ENCODE results near the gene ZRANB3. TPM values are rescaled to one million over a fixed set of nuclear protein-coding genes. Genes with fewer than 3 reads are reported as not detected.

The ZRANB3 gene
- total RNA-seq, 1 donor from 2014 or later, result 3.7 TPM

GRCh38 chr2:135103843-135104242, 427.2 kb downstream of the ZRANB3 start:
- Histone ChIP-seq H3K9me3 (peaks cover 9% of the 10 kb centered on the region), H3K27ac (no peak overlapping the region), H3K36me3 (peaks cover 12% of the 10 kb centered on the region), H3K27me3 (ENCODE audit: low read depth) (no peaks in the 10 kb centered on the region), H3K4me1 (peaks cover 7% of the 10 kb centered on the region), H3K4me3 (no peak overlapping the region)
- intact Hi-C loops (cut with DNase I), result no loop called here
- no peak for DNase-seq
- no peak for TF ChIP-seq CTCF (IDR thresholded peaks at IDR 0.05)
- ATAC-seq, result no peak

- Histone ChIP-seq H3K9me3 (no peaks in the 10 kb centered on the region), H3K36me3 (peaks cover 21% of the 10 kb centered on the region), H3K27me3 (ENCODE audit: low read depth) (no peaks in the 10 kb centered on the region), H3K4me3 (no peak overlapping the region), H3K4me1 (peaks cover 7% of the 10 kb centered on the region), H3K27ac (no peak overlapping the region)
- intact Hi-C loops (cut with DNase I), result no loop called here
- no peak for DNase-seq
- ATAC-seq, result no peak
- TF ChIP-seq CTCF (IDR thresholded peaks at IDR 0.05), result no peak
These were observed 431.1 kb downstream of the ZRANB3 start for GRCh38 chr2:135099802-135100483.

GRCh38 chr2:135097532-135098231, 433.3 kb downstream of the ZRANB3 start:
- TF ChIP-seq CTCF (IDR thresholded peaks at IDR 0.05), result no peak
- peaks cover 30% of the 10 kb centered on the region for H3K36me3 ChIP-seq
- H3K27ac ChIP-seq, result no peak overlapping the region
- peaks cover 7% of the 10 kb centered on the region for H3K4me1 ChIP-seq
- ATAC-seq (no peak), DNase-seq (no peak)
- no peak overlapping the region for H3K4me3 ChIP-seq
- no peaks in the 10 kb centered on the region for H3K27me3 ChIP-seq (ENCODE audit: low read depth)
- intact Hi-C loops (cut with DNase I), result no loop called here
- no peaks in the 10 kb centered on the region for H3K9me3 ChIP-seq

GRCh38 chr2:135096665-135097446, 434.2 kb downstream of the ZRANB3 start:
- ATAC-seq, result no peak
- DNase-seq, result no peak
- Histone ChIP-seq H3K4me1 (peaks cover 7% of the 10 kb centered on the region), H3K27me3 (ENCODE audit: low read depth) (no peaks in the 10 kb centered on the region), H3K4me3 (no peak overlapping the region), H3K9me3 (no peaks in the 10 kb centered on the region), H3K27ac (no peak overlapping the region), H3K36me3 (peaks cover 37% of the 10 kb centered on the region)
- intact Hi-C loops (cut with DNase I), result no loop called here
- no peak for TF ChIP-seq CTCF (IDR thresholded peaks at IDR 0.05)

GRCh38 chr2:135095591-135095990, 435.4 kb downstream of the ZRANB3 start:
- Histone ChIP-seq H3K4me1 (peaks cover 7% of the 10 kb centered on the region), H3K4me3 (no peak overlapping the region), H3K36me3 (peaks cover 43% of the 10 kb centered on the region), H3K27me3 (ENCODE audit: low read depth) (no peaks in the 10 kb centered on the region), H3K9me3 (no peaks in the 10 kb centered on the region), H3K27ac (no peak overlapping the region)
- DNase-seq (no peak), ATAC-seq (no peak)
- intact Hi-C loops (cut with DNase I), result no loop called here
- TF ChIP-seq CTCF (IDR thresholded peaks at IDR 0.05), result no peak
